ENCODE results near the gene PLCL1.

GRCh38 chr2:197914778-197915177 is 110.4 kb downstream of the PLCL1 start:
- TF ChIP-seq EZH2 (IDR thresholded peaks at IDR 0.05) (no peak), ATF3 (IDR thresholded peaks at IDR 0.05) (no peak)
- TF ChIP-seq, protein P1, sequence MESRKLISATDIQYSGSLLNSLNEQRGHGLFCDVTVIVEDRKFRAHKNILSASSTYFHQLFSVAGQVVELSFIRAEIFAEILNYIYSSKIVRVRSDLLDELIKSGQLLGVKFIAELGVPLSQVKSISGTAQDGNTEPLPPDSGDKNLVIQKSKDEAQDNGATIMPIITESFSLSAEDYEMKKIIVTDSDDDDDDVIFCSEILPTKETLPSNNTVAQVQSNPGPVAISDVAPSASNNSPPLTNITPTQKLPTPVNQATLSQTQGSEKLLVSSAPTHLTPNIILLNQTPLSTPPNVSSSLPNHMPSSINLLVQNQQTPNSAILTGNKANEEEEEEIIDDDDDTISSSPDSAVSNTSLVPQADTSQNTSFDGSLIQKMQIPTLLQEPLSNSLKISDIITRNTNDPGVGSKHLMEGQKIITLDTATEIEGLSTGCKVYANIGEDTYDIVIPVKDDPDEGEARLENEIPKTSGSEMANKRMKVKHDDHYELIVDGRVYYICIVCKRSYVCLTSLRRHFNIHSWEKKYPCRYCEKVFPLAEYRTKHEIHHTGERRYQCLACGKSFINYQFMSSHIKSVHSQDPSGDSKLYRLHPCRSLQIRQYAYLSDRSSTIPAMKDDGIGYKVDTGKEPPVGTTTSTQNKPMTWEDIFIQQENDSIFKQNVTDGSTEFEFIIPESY (IDR thresholded peaks at IDR 0.05; ENCODE audit: extremely low read depth, insufficient replicate concordance, low read length): no peak
- TF ChIP-seq, protein P2, sequence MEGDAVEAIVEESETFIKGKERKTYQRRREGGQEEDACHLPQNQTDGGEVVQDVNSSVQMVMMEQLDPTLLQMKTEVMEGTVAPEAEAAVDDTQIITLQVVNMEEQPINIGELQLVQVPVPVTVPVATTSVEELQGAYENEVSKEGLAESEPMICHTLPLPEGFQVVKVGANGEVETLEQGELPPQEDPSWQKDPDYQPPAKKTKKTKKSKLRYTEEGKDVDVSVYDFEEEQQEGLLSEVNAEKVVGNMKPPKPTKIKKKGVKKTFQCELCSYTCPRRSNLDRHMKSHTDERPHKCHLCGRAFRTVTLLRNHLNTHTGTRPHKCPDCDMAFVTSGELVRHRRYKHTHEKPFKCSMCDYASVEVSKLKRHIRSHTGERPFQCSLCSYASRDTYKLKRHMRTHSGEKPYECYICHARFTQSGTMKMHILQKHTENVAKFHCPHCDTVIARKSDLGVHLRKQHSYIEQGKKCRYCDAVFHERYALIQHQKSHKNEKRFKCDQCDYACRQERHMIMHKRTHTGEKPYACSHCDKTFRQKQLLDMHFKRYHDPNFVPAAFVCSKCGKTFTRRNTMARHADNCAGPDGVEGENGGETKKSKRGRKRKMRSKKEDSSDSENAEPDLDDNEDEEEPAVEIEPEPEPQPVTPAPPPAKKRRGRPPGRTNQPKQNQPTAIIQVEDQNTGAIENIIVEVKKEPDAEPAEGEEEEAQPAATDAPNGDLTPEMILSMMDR (IDR thresholded peaks at IDR 0.05 in 2 of 3, conservative IDR thresholded peaks at IDR 0.05 in 1 of 3; ENCODE audit: borderline replicate concordance in 1 of 3, insufficient read depth in 1 of 3, low read depth in 2 of 3, low read length in 2 of 3): no peak

All from HCT116 (cell line).